ENCODE results near the gene USP21. TPM values are rescaled to one million over a fixed set of nuclear protein-coding genes. Genes with fewer than 3 reads are reported as not detected.

Gene USP21
- total and polyA plus RNA-seq, 9 of the 15 experiments (the other 6 are each of a cell fraction or from before 2014, with no cell fraction given): 4.9 to 52.4 (median 21.6) TPM

DNA sequence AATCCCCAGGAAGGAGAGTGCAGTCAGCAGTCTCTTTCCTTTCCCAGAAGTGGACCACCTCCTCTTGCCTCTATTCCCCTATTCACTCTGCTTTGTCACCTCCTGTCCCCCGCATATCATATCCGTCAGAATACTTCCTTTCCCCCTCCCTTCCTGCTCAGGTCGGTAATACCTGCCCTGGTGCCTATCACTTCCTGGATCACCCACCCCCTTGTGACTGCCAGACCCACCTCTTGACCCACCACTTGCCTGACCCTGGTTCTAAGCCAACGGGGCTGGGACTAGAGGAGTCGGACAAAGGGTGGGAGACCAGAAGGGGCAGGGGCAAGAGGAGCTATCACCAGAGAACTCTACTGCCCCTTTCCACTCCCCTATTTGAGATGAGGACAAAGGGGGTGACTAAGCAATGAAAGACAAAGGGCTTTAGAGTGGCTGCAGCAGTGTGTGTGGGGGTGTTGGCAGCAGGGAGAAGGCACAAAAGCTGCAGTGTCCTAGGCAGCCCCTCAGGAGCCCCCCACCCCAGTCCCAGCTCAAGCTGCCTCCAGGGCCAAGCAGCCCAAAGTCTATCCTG lies 41.2 kb downstream of the USP21 start (continued):
- TF ChIP-seq HDAC1 (IDR thresholded peaks at IDR 0.05) (peak in 1 of 2 experiments; percentile 47; a peak in 1 of 4 replicates), NFIC (IDR thresholded peaks at IDR 0.05) (no peak; the same call in 1 of the 2 replicates), FOXK2 (conservative IDR thresholded peaks at IDR 0.05 in 1 of 2, IDR thresholded peaks at IDR 0.05 in 1 of 2; ENCODE audit: low read depth in 2 of 2) (no peak), ZNF668 (CRISPR knock-in tag; IDR thresholded peaks at IDR 0.05) (no peak), TBP (optimal IDR thresholded peaks at IDR 0.05; ENCODE audit: low read depth, low read length) (no peak), TRIM24 (IDR thresholded peaks at IDR 0.05) (no peak), ZNF253 (CRISPR knock-in tag; conservative IDR thresholded peaks at IDR 0.05) (no peak), ZNF316 (IDR thresholded peaks at IDR 0.05) (peak; percentile 41; the same call in 1 of the 2 replicates), SREBF1 (IDR thresholded peaks at IDR 0.05; ENCODE audit: borderline replicate concordance, low read depth, low read length) (no peak), ZSCAN29 (IDR thresholded peaks at IDR 0.05) (no peak), ATF1 (CRISPR knock-in tag; IDR thresholded peaks at IDR 0.05) (no peak), ATF1 (tag; IDR thresholded peaks at IDR 0.05) (no peak), CEBPG (CRISPR knock-in tag; IDR thresholded peaks at IDR 0.05) (no peak), CEBPG (tag; conservative IDR thresholded peaks at IDR 0.05 in 1 of 2, IDR thresholded peaks at IDR 0.05 in 1 of 2) (no peak)
- TF ChIP-seq, protein P1, sequence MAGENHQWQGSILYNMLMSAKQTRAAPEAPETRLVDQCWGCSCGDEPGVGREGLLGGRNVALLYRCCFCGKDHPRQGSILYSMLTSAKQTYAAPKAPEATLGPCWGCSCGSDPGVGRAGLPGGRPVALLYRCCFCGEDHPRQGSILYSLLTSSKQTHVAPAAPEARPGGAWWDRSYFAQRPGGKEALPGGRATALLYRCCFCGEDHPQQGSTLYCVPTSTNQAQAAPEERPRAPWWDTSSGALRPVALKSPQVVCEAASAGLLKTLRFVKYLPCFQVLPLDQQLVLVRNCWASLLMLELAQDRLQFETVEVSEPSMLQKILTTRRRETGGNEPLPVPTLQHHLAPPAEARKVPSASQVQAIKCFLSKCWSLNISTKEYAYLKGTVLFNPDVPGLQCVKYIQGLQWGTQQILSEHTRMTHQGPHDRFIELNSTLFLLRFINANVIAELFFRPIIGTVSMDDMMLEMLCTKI (IDR thresholded peaks at IDR 0.05; ENCODE audit: partially characterized antibody): no peak
- TF ChIP-seq, protein P2, sequence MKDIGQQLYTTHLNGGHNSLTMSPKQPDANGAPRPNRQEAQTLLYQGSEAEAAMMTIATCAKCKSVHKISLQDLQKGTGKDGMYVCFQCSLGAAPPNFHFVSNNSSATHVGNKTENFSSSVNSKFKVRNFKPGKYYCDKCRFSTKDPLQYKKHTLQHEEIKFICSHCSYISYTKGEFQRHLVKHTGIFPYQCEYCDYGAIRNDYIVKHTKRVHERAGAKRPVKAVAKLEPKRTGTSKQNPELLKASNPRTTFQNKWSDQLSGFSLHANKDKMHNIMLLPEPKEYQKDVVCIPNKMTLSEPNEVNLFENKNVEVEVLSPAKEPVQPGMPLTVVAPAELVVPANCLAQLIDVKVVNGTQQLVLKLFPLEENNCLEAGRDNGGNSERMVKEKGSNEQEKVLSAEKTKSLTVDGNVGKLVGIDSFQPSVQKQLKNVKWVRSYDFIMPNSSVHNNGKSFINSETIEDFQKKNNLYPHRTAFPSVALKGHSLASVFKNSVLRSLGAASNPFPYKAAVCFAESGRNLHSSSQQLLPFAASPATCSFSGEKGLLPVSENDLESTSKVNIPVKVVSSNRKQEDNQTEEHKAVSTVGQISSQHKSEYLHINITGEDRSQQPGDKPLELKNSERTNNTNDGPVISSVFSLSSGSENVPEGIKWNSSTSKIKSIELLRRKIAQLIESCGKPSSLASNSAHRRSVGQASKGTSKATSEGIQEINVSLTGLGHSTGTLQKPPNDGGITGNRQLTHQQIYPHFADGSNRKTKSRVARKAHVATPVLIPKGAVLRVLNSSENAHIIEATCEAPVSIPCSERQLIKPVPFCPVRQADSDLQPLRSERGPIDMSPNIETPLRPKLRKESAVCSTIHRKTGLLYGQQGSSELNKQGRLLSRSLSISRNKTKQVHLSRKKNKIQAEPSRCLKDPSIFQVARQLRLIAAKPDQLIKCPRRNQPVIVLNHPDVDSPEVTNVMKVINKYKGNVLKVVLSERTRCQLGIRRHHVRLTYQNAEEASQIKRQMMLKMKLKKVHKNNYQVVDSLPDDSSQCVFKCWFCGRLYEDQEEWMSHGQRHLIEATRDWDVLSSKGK (CRISPR knock-in tag; IDR thresholded peaks at IDR 0.05): no peak
- TF ChIP-seq, protein P3, sequence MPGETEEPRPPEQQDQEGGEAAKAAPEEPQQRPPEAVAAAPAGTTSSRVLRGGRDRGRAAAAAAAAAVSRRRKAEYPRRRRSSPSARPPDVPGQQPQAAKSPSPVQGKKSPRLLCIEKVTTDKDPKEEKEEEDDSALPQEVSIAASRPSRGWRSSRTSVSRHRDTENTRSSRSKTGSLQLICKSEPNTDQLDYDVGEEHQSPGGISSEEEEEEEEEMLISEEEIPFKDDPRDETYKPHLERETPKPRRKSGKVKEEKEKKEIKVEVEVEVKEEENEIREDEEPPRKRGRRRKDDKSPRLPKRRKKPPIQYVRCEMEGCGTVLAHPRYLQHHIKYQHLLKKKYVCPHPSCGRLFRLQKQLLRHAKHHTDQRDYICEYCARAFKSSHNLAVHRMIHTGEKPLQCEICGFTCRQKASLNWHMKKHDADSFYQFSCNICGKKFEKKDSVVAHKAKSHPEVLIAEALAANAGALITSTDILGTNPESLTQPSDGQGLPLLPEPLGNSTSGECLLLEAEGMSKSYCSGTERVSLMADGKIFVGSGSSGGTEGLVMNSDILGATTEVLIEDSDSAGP (CRISPR knock-in tag; IDR thresholded peaks at IDR 0.05): no peak
- TF ChIP-seq, protein P4, sequence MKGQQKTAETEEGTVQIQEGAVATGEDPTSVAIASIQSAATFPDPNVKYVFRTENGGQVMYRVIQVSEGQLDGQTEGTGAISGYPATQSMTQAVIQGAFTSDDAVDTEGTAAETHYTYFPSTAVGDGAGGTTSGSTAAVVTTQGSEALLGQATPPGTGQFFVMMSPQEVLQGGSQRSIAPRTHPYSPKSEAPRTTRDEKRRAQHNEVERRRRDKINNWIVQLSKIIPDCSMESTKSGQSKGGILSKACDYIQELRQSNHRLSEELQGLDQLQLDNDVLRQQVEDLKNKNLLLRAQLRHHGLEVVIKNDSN (CRISPR knock-in tag; IDR thresholded peaks at IDR 0.05): no peak
- TF ChIP-seq, protein P5, sequence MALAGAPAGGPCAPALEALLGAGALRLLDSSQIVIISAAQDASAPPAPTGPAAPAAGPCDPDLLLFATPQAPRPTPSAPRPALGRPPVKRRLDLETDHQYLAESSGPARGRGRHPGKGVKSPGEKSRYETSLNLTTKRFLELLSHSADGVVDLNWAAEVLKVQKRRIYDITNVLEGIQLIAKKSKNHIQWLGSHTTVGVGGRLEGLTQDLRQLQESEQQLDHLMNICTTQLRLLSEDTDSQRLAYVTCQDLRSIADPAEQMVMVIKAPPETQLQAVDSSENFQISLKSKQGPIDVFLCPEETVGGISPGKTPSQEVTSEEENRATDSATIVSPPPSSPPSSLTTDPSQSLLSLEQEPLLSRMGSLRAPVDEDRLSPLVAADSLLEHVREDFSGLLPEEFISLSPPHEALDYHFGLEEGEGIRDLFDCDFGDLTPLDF (CRISPR knock-in tag; IDR thresholded peaks at IDR 0.05): no peak
